Right lobe of liver (tissue), 6 donors: ENCODE data around the gene FMN1. TPM values are rescaled to one million over a fixed set of nuclear protein-coding genes. Genes with fewer than 3 reads are reported as not detected.

Experiments used
- ATAC-seq, 4 donors: fragments of 200-7000 bp; cut with Tn5 transposase; one replicate each; pipeline ENCODE4 v1.9.1; 2020; ENCODE audit warnings: mild to moderate bottlenecking in 4 of 4, moderate library complexity in 4 of 4
- DNase-seq, 3 donors: peaks; one replicate each; pipeline ENCODE4 v3.0.0-alpha.2; 2020
- H3K27ac ChIP-seq, 3 donors: fragments of 200-600 bp; one replicate each; pipeline ENCODE4 v1.8.0; 2022
- H3K27me3 ChIP-seq, 2 donors: fragments of 200-600 bp; one replicate each; pipeline ENCODE4 v1.8.0; 2022
- H3K36me3 ChIP-seq, 4 donors: fragments of 200-600 bp; sonication (generic) in 1 of 4; one replicate each; pipeline versions ENCODE4 v1.5.1 to v1.8.0; 2017 to 2022; ENCODE audit warnings: control low read depth in 1 of 4
- H3K4me1 ChIP-seq, 4 donors: fragments of 200-600 bp; sonication (generic) in 1 of 4; one replicate each; pipeline versions ENCODE4 v1.5.1 to v1.8.0; 2017 to 2022; ENCODE audit warnings: control low read depth in 1 of 4
- H3K4me3 ChIP-seq, 3 donors: fragments of 200-600 bp; one replicate each; pipeline ENCODE4 v1.8.0; 2022
- H3K9me3 ChIP-seq, 4 donors: fragments of 200-600 bp; sonication (generic) in 1 of 4; one replicate each; pipeline versions ENCODE4 v1.5.1 to v1.8.0; 2017 to 2022; ENCODE audit warnings: control low read depth in 1 of 4
- POLR2A ChIP-seq: fragments of 450-650 bp; IDR thresholded peaks from one replicate; pipeline ENCODE4 v1.6.1; 2017; ENCODE audit warnings: antibody characterized with exemption, mild to moderate bottlenecking
- WGBS: methylation state at CpG from one replicate; pipeline ENCODE4 v1.1.6; 2018; ENCODE audit warnings: low coverage, low lambda C conversion rate; ENCODE audit not compliant: insufficient coverage; ENCODE audit errors: missing lambda C conversion rate; 5-methylcytosine and 5-hydroxymethylcytosine counted together
- intact Hi-C, 2 donors: fragments of 100-400 bp; cut with DNase I; formaldehyde crosslinking; loops; one replicate each; pipeline versions ENCODE4 v1.11.2 to v1.14.1; 2022
- total RNA-seq, 6 experiments: library from RNA; depleted of rRNA in 2 of 6; stranded (reverse); fragments of >200 nt in 2 of 6; fragmentation: NEBNext Ultra II Directional in 3 of 6; extraction: Animal tissue kit (Norgen Biotek cat#: 25700) in 3 of 6; gene quantifications; one replicate each; pipeline versions ENCODE4 v1.1.0 to v1.2.4, GENCODE V29; 2016 to 2023
- TF ChIP-seq, protein P1 (sequence below), 4 donors: fragments of 200-600 bp in 3 of 4; fragments of 450-650 bp in 1 of 4; IDR thresholded peaks; one replicate each; pipeline versions ENCODE4 v1.5.1 to v1.8.0; 2016 to 2022; ENCODE audit warnings: antibody characterized with exemption in 4 of 4, mild to moderate bottlenecking in 2 of 4
- donor health status: DM: no; HTN: yes; CAD: no.
- donor health status: DM: no; HTN: no; CAD: no.
- donor health status: DM: no; HTN: no; CAD: no.
- donor health status: DM: no; HTN: yes; CAD: no.
- donor health status: DM: no; HTN: yes; CAD: no.

FMN1 gene
- total RNA-seq, 6 experiments from 2014 or later = 1.1 to 6.8 (median 3.1) TPM

DNA sequence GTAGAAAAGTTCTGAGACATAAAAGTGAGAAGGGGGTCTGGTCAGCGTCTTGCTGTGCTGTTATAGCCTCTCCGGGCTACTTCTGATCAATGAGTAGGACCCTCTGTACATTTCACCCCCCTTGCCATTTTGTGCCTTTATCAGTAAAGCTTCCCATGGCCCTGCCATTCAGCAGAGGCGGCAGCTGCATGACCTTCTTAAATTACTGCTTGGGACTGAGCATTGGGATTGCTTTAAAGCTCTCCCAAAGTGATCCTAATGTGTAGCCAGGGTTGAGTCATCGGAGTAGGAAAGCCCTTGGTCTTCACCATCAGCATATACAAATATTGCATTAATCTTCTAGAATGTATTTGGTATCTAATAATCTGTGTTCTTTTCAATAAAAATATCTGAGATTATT is 70.2 kb downstream of the FMN1 start:
- no peak for ATAC-seq
- intact Hi-C loops = no loop called here
- no peak overlapping the region for H3K4me3 ChIP-seq
- DNase-seq = no peak
- H3K36me3 ChIP-seq = no peaks in the 10 kb centered on the region
- H3K27ac ChIP-seq = no peak overlapping the region
- H3K4me1 ChIP-seq = no peaks in the 10 kb centered on the region
- no peaks in the 10 kb centered on the region for H3K27me3 ChIP-seq
- no peaks in the 10 kb centered on the region for H3K9me3 ChIP-seq
- TF ChIP-seq POLR2A = no peak
- TF ChIP-seq, protein P1, sequence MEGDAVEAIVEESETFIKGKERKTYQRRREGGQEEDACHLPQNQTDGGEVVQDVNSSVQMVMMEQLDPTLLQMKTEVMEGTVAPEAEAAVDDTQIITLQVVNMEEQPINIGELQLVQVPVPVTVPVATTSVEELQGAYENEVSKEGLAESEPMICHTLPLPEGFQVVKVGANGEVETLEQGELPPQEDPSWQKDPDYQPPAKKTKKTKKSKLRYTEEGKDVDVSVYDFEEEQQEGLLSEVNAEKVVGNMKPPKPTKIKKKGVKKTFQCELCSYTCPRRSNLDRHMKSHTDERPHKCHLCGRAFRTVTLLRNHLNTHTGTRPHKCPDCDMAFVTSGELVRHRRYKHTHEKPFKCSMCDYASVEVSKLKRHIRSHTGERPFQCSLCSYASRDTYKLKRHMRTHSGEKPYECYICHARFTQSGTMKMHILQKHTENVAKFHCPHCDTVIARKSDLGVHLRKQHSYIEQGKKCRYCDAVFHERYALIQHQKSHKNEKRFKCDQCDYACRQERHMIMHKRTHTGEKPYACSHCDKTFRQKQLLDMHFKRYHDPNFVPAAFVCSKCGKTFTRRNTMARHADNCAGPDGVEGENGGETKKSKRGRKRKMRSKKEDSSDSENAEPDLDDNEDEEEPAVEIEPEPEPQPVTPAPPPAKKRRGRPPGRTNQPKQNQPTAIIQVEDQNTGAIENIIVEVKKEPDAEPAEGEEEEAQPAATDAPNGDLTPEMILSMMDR (IDR thresholded peaks at IDR 0.05) = no peak
- WGBS = 71% methylated on average over 4 of the region's 4 CpGs

DNA sequence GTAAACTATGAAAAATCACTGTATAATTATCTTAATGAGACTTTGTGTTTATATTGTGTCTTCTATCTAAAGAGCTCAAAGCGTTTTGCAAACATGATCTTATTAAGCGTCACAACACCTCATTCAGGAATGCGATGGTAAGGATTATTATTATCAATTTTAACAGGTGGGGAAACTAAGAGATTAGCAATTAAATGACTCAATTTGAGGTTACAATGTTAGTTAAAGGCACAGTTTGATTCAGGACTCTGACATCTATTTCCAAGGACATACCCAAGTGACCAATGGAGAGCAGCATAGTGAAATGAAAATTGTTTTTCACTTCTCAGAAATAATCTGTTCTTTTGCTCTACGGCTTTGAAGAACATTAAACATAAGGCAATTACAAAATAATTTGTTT is 74.6 kb downstream of the FMN1 start:
- WGBS = 25% methylated on average over 4 of the region's 4 CpGs
- no peak for ATAC-seq
- intact Hi-C loops = no loop called here
- no peak for DNase-seq
- H3K9me3 ChIP-seq = no peaks in the 10 kb centered on the region
- H3K36me3 ChIP-seq = no peaks in the 10 kb centered on the region
- H3K4me1 ChIP-seq = no peaks in the 10 kb centered on the region
- H3K27ac ChIP-seq = no peak overlapping the region
- no peak for TF ChIP-seq POLR2A
- TF ChIP-seq, protein P1 (IDR thresholded peaks at IDR 0.05) = no peak
- no peaks in the 10 kb centered on the region for H3K27me3 ChIP-seq
- H3K4me3 ChIP-seq = no peak overlapping the region

DNA sequence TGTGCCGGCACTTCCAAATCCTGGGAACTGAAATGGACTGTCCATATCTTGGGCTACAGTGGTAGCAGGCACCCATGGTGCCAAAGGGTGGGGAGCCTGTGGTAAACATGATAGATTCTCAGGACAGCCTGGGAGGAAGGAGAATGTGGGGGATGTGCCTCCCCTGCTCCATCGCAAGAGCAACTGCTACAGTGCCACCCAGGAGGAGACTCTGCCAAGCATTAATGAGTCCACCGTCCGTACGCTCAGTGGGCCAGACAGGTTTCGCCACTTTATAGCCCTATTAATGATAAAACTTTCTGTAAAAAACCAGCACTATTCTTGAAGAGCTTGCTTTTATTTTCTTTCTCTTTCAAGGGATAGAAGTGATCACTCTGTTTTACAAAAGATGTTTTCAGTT is 75.2 kb downstream of the FMN1 start:
- Histone ChIP-seq H3K4me3 (no peak overlapping the region), H3K4me1 (no peaks in the 10 kb centered on the region), H3K9me3 (no peaks in the 10 kb centered on the region), H3K27ac (no peak overlapping the region), H3K27me3 (no peaks in the 10 kb centered on the region), H3K36me3 (no peaks in the 10 kb centered on the region)
- no peak for DNase-seq
- ATAC-seq = no peak
- intact Hi-C loops = no loop called here
- TF ChIP-seq, protein P1 (IDR thresholded peaks at IDR 0.05) = no peak
- no peak for TF ChIP-seq POLR2A
- WGBS = 64% methylated on average over 6 of the region's 6 CpGs

DNA sequence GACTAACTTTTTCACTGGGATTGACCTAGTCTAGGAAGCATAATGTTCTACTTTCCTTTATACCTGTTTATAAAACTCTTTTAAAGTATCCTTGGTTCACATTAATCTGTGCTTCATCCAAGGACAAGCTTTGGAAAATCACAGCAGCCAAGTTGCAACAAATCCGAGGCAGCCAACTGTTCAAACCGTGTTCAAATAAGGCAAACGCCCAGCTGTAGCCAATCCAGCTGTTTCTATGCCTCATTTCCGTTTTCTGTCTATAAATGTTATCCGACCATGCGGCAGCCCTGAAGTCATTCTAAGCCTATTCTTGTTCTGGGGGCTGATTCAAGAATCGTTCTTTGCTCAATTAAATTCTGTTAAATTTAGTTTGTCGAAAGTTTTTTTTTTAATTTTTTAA is 78.3 kb downstream of the FMN1 start:
- Histone ChIP-seq H3K27me3 (no peaks in the 10 kb centered on the region), H3K36me3 (no peaks in the 10 kb centered on the region), H3K4me1 (no peaks in the 10 kb centered on the region), H3K9me3 (no peaks in the 10 kb centered on the region), H3K27ac (no peak overlapping the region), H3K4me3 (no peak overlapping the region)
- intact Hi-C loops = no loop called here
- no peak for DNase-seq
- TF ChIP-seq, protein P1 (IDR thresholded peaks at IDR 0.05) = no peak
- 62% methylated on average over 8 of the region's 8 CpGs for WGBS
- ATAC-seq = no peak

DNA sequence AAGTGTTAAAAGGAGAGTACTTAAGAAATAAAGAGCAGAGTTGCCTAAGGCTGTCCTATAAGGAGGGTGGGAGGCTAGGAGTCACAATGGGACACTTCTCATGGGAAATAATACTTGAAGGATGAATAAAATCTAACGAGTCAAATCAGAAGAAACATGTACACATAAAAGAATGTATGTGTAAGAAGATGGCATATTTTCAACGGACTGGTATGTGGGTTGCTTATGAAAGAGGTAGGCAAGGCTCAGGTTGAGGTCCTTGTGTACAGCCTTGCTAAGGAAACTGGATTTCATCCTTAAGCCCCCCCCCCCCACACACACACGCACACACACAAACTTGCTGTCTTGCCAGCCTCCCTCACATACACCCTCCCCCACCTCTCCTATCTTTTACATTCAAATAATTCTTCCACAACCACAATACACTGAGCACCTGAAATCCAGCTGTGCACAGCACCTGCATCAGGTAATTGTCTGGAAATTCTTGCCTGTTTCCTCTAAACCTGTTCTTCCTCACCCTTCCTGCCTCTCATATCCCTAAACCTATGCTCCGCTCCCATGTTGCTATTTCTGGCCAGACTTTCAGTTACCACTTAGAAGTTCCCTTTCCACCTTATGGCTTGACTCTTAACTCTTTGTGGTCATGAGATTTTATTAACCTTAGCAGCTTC is 79.2 kb downstream of the FMN1 start:
- H3K27ac ChIP-seq = no peak overlapping the region
- DNase-seq = no peak
- intact Hi-C loops = no loop called here
- no peak overlapping the region for H3K4me3 ChIP-seq
- H3K9me3 ChIP-seq = no peaks in the 10 kb centered on the region
- TF ChIP-seq POLR2A = no peak
- TF ChIP-seq, protein P1 (IDR thresholded peaks at IDR 0.05) = no peak
- no peak for ATAC-seq
- H3K4me1 ChIP-seq = no peaks in the 10 kb centered on the region
- no peaks in the 10 kb centered on the region for H3K36me3 ChIP-seq
- 51% methylated on average over 4 of the region's 4 CpGs for WGBS
- no peaks in the 10 kb centered on the region for H3K27me3 ChIP-seq
